Naive thymus-derived CD4-positive, alpha-beta T cell (primary cell): Measurements from ENCODE around the gene SSMEM1. TPM values are rescaled to one million over a fixed set of nuclear protein-coding genes. Genes with fewer than 3 reads are reported as not detected.
"Not testable (repeated sequence)": the region's sequence is repeated elsewhere in the genome, so short reads cannot be mapped to it uniquely, and the experiment has no call there.

Experiments
- ATAC-seq: fragments of 150-1000 bp; cut with Tn5 transposase; 2 replicates; pipeline ENCODE4 v1.10.0; 2021; ENCODE audit warnings: mild to moderate bottlenecking, moderate library complexity
- CTCF ChIA-PET: fragments of 350-600 bp; sonication (Branson Sonifier 250); formaldehyde crosslinking; loops from one replicate; lab custom pipeline; 2021; ENCODE audit warnings: antibody characterized with exemption; lab: Charles Lee
- POLR2A ChIA-PET: fragments of 350-600 bp; sonication (Branson Sonifier 250); formaldehyde crosslinking; loops from one replicate; lab custom pipeline; 2021; ENCODE audit warnings: antibody characterized with exemption, inconsistent platforms; lab: Charles Lee
- DNase-seq, 9 donors: peaks; one replicate each; pipeline versions ENCODE4 v3.0.0 to v3.0.0-alpha.2; 2020 to 2022; ENCODE audit warnings: mixed read lengths in 1 of 9
- H3K27ac ChIP-seq: one replicate; pipeline ENCODE4 v1.7.0; 2013; ENCODE audit warnings: mild to moderate bottlenecking, low read depth, low read length, moderate library complexity
- H3K27me3 ChIP-seq, 2 donors: one replicate each; pipeline ENCODE4 v1.7.0; 2013; ENCODE audit warnings: low read length in 2 of 2, mild to moderate bottlenecking in 2 of 2, moderate library complexity in 2 of 2; ENCODE audit not compliant: control insufficient read depth in 2 of 2, insufficient read depth in 2 of 2
- H3K36me3 ChIP-seq, 3 experiments: 1 replicate in 2 of 3; 2 replicates in 1 of 3; pipeline ENCODE4 v1.7.0; 2013; ENCODE audit warnings: low read length in 3 of 3, mild to moderate bottlenecking in 3 of 3, moderate library complexity in 1 of 3; ENCODE audit not compliant: insufficient read depth in 3 of 3, control insufficient read depth in 2 of 3
- H3K4me1 ChIP-seq, 2 donors: one replicate each; pipeline ENCODE4 v1.7.0; 2013; ENCODE audit warnings: low read length in 2 of 2, mild to moderate bottlenecking in 2 of 2, moderate library complexity in 1 of 2; ENCODE audit not compliant: control insufficient read depth in 2 of 2, insufficient read depth in 2 of 2
- H3K4me3 ChIP-seq: 2 replicates; pipeline ENCODE4 v1.7.0; 2013; ENCODE audit warnings: mild to moderate bottlenecking, low read length
- H3K9me3 ChIP-seq, 3 experiments: 1 replicate in 2 of 3; 2 replicates in 1 of 3; pipeline ENCODE4 v1.7.0; 2013; ENCODE audit warnings: low read length in 3 of 3; ENCODE audit not compliant: control insufficient read depth in 2 of 3
- H3K27ac Mint-ChIP-seq, 9 donors: one replicate each; pipeline ENCODE4 v1.8.0; 2020 to 2022; ENCODE audit warnings: mixed read lengths in 9 of 9, mild to moderate bottlenecking in 8 of 9, moderate library complexity in 5 of 9, inconsistent platforms in 2 of 9
- H3K27me3 Mint-ChIP-seq, 5 donors: one replicate each; pipeline ENCODE4 v1.8.0; 2021 to 2022; ENCODE audit warnings: mixed read lengths in 5 of 5, mild to moderate bottlenecking in 1 of 5
- H3K36me3 Mint-ChIP-seq, 5 donors: one replicate each; pipeline ENCODE4 v1.8.0; 2020 to 2022; ENCODE audit warnings: mixed read lengths in 5 of 5, mild to moderate bottlenecking in 3 of 5, inconsistent platforms in 1 of 5
- H3K4me1 Mint-ChIP-seq, 7 donors: one replicate each; pipeline ENCODE4 v1.8.0; 2020 to 2022; ENCODE audit warnings: mixed read lengths in 7 of 7, mild to moderate bottlenecking in 3 of 7, inconsistent platforms in 1 of 7
- H3K4me3 Mint-ChIP-seq, 10 donors: one replicate each; pipeline ENCODE4 v1.8.0; 2020 to 2022; ENCODE audit warnings: mild to moderate bottlenecking in 10 of 10, mixed read lengths in 10 of 10, moderate library complexity in 6 of 10, inconsistent platforms in 2 of 10
- H3K9me3 Mint-ChIP-seq, 11 donors: one replicate each; pipeline ENCODE4 v1.8.0; 2020 to 2022; ENCODE audit warnings: mixed read lengths in 11 of 11, mild to moderate bottlenecking in 4 of 11, inconsistent platforms in 1 of 11, moderate library complexity in 1 of 11
- intact Hi-C, 2 donors: fragments of 100-400 bp; cut with micrococcal nuclease; formaldehyde crosslinking; loops; one replicate each; pipeline ENCODE4 v1.15.1; 2023
- polyA plus RNA-seq, 2 donors: library from polyadenylated mRNA; unstranded; fragments of 300-500 nt; fragmentation: Illumina TruSeq; gene quantifications; one replicate each; pipeline ENCODE4 v1.2.3, GENCODE V29; 2021
- total RNA-seq, 6 experiments: library from RNA in 5 of 6; stranded (reverse) in 5 of 6; gene quantifications; 1 replicate in 5 of 6; 2 replicates in 1 of 6; pipeline ENCODE4 v1.2.3 and lab custom pipeline; 2021 to 2026

Gene SSMEM1
- total and polyA plus RNA-seq, 7 experiments from 2014 or later, result not detected

DNA sequence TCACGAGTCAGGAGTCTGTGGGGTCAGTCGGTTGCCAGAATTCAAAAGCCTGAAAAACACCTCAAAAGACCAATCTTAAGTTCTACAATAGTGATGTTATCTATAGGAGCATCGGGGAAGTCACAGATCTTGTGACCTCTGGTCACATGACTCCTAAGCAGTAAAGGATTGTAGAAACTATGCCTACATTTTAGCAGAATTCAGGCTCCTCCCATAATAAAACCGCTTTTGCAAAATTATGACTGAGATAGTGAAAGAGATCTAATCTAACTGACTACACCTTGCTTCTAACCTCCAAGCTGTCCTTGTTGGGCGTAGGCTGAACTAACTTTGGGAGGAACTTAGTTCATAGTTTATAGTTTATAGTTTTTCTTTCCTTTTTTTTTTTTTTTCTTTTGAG is 16.6 kb downstream of the SSMEM1 start:
- H3K36me3 ChIP-seq, result no peaks in the 10 kb centered on the region
- DNase-seq, result no peak
- ChIA-PET POLR2A (no interaction called here), CTCF (interaction anchor here (0.6 kb wide), 1 partner anchor 523 kb away, joined by 3 read pairs; no protein-coding TSS in a partner anchor)
- no peaks in the 10 kb centered on the region for H3K4me1 ChIP-seq
- no peak overlapping the region for H3K4me3 ChIP-seq
- no peak for ATAC-seq
- H3K4me1 Mint-ChIP-seq, result peaks cover 0 to 8% (median 0%) of the 10 kb centered on the region in 7 donors
- no peak overlapping the region for H3K27ac Mint-ChIP-seq
- peaks cover 0 to 9% (median 4%) of the 10 kb centered on the region in 5 donors for H3K27me3 Mint-ChIP-seq
- no peak overlapping the region for H3K4me3 Mint-ChIP-seq
- H3K27me3 ChIP-seq, result no peaks in the 10 kb centered on the region
- H3K9me3 ChIP-seq, result no peaks in the 10 kb centered on the region
- no peak overlapping the region for H3K27ac ChIP-seq
- H3K9me3 Mint-ChIP-seq, result no peaks in the 10 kb centered on the region
- no peaks in the 10 kb centered on the region for H3K36me3 Mint-ChIP-seq
- intact Hi-C loops, result no loop called here

DNA sequence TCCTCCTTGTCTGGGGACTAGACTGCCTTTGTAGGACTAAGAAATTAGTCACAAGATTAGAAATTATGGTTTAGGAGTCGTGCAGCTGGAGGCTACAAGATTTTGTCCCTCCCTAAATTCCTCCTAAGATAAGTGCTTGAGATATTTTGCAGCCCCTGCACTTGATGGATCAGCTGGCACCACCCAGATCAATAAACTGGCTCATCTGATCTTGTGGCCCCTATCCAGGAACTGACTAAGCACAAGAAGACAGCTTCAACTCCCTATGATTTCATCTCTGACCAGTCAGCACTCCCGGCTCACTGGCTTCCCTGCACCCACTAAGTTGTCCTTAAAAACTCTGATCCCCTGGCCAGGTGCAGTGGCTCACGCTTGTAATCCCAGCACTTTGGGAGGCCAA is 17.3 kb downstream of the SSMEM1 start:
- H3K27me3 Mint-ChIP-seq, POLR2A ChIA-PET, H3K4me3 ChIP-seq, H3K36me3 ChIP-seq, H3K36me3 Mint-ChIP-seq, intact Hi-C loops, H3K27ac Mint-ChIP-seq, H3K4me1 ChIP-seq, H3K9me3 ChIP-seq, H3K27ac ChIP-seq, H3K27me3 ChIP-seq, H3K9me3 Mint-ChIP-seq, DNase-seq, H3K4me3 Mint-ChIP-seq, H3K4me1 Mint-ChIP-seq, ATAC-seq: not testable (repeated sequence)
- CTCF ChIA-PET, result interaction anchor here (0.6 kb wide), 1 partner anchor 523 kb away, joined by 3 read pairs; no protein-coding TSS in a partner anchor

DNA sequence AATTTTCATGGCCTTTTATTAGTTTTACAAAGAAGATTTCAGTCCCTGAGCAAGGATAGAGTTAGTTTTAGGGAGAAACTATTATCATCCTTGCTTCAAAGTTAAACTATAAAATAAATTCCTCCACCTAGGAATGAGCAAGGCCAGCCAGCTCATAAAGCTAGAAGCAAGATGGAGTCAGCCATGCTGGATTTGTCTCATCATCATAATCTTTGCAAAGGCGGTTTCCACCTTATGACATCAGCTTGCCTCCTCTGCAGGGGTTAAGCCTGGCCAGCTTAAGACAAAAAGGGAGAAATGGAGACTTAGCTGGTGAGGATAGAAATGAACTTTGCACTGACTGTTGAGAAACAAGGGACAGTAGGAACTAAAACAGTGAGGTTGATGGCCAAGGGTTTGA is 18.7 kb downstream of the SSMEM1 start:
- H3K27ac Mint-ChIP-seq, result peak overlapping the region in 2 of 9 donors; percentile 3 to 18
- no peaks in the 10 kb centered on the region for H3K36me3 Mint-ChIP-seq
- ChIA-PET POLR2A (no interaction called here), CTCF (no interaction called here)
- Histone ChIP-seq H3K36me3 (no peaks in the 10 kb centered on the region), H3K27ac (no peak overlapping the region), H3K27me3 (no peaks in the 10 kb centered on the region), H3K9me3 (no peaks in the 10 kb centered on the region), H3K4me1 (no peaks in the 10 kb centered on the region), H3K4me3 (no peak overlapping the region)
- DNase-seq (no peak), ATAC-seq (no peak)
- peaks cover 0 to 6% (median 0%) of the 10 kb centered on the region in 5 donors for H3K27me3 Mint-ChIP-seq
- intact Hi-C loops, result no loop called here
- H3K4me1 Mint-ChIP-seq, result peaks cover 0 to 8% (median 0%) of the 10 kb centered on the region in 7 donors
- H3K9me3 Mint-ChIP-seq, result no peaks in the 10 kb centered on the region
- no peak overlapping the region for H3K4me3 Mint-ChIP-seq

DNA sequence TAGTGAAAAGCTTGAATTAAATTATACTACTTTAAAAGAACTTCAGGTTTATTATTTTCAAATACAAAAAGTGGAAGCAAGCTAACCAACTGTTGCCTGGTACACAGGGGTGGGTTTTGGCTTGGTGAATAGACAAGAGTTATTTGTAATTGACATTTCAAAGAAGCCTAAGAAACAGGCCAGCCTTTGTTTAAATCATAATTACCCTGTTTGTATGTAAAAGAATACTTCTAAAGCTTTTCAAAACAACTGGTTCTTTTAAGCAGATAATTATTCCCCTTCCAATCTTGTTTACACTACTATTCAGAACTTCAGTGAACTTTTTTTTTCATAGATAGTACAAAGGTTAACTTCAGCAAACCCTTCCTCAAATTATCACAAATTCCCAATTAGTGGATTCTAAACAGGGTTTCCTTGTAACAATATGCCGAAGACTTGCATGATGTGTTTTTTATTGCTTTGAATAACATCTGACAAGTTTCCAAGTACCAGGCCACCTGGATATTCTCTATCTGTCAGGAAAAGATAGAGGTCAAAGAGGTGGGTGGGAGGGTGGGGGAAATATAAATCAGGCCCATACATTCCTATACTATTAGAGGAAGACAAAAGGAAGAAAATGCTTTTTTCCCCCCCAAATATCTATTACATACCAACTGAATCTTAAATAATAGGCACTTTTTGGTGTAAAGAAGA is 20.4 kb downstream of the SSMEM1 start:
- intact Hi-C loops, result no loop called here
- Mint-ChIP-seq H3K4me3 (no peak overlapping the region), H3K27me3 (peaks cover 0 to 6% (median 0%) of the 10 kb centered on the region in 5 donors), H3K4me1 (peaks cover 0 to 8% (median 0%) of the 10 kb centered on the region in 7 donors), H3K36me3 (no peaks in the 10 kb centered on the region), H3K27ac (no peak overlapping the region), H3K9me3 (no peaks in the 10 kb centered on the region)
- no peaks in the 10 kb centered on the region for H3K36me3 ChIP-seq
- H3K27me3 ChIP-seq, result no peaks in the 10 kb centered on the region
- no peaks in the 10 kb centered on the region for H3K9me3 ChIP-seq
- ATAC-seq (no peak), DNase-seq (no peak)
- ChIA-PET POLR2A (interaction anchor here (0.7 kb wide), 1 partner anchor 387 kb away, joined by 3 read pairs; no protein-coding TSS in a partner anchor), CTCF (no interaction called here)
- no peak overlapping the region for H3K4me3 ChIP-seq
- H3K27ac ChIP-seq, result no peak overlapping the region
- H3K4me1 ChIP-seq, result no peaks in the 10 kb centered on the region

DNA sequence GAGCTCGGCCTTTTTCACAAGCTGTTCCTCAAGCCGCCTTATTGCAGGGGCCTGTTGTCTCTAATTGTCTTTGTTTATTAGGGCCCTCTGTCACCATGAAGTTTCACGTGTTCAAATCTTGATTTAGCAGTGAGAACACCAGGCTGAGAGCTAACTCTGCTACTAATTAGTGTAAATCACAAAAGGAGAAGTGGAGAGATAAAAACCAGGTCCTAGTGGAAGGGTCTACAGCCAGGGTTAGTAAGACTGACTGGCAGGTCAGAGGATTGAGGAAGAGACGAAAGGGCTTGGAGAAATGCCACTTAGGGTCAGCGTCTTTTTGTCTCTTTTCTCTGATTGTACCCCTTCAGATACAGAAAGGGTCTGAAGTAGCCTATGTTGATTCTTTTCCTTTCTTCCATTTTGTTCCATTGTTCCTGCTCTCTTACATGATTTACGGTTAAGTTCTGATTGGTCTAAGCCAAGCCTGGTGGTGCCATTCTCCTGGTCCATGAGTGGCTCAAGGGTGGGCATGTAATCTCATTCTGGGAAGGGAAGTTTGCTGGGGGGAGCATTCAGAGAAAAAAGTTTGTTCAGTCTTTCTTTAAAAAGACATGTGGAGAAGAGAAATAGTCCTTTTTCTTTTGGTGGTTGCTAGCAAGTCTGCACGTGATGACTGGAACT is 21.3 kb downstream of the SSMEM1 start:
- DNase-seq, result no peak
- no peaks in the 10 kb centered on the region for H3K4me1 ChIP-seq
- intact Hi-C loops, result no loop called here
- no peak for ATAC-seq
- Mint-ChIP-seq H3K9me3 (no peaks in the 10 kb centered on the region), H3K36me3 (no peaks in the 10 kb centered on the region), H3K27ac (no peak overlapping the region), H3K27me3 (peaks cover 0 to 6% (median 0%) of the 10 kb centered on the region in 5 donors), H3K4me1 (peaks cover 0 to 3% (median 0%) of the 10 kb centered on the region in 7 donors), H3K4me3 (no peak overlapping the region)
- H3K27ac ChIP-seq, result no peak overlapping the region
- no peaks in the 10 kb centered on the region for H3K9me3 ChIP-seq
- no peaks in the 10 kb centered on the region for H3K27me3 ChIP-seq
- ChIA-PET CTCF (no interaction called here), POLR2A (no interaction called here)
- no peak overlapping the region for H3K4me3 ChIP-seq
- H3K36me3 ChIP-seq, result no peaks in the 10 kb centered on the region

DNA sequence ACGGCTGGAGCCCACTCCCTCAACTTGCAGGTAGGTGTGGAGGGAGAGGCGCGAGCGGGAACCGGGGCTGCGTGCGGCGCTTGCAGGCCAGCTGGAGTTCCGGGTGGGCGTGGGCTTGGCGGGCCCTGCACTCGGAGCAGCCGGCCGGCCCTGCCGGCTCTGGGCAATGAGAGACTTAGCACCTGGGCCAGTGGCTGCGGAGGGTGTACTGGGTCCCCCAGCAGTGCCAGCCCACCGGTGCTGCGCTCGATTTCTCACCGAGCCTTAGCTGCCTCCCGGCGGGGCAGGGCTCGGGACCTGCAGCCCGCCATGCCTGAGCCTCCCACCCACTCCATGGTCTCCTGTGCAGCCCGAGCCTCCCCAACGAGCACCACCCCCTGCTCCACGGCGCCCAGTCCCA is 22.3 kb downstream of the SSMEM1 start:
- H3K4me3 Mint-ChIP-seq, H3K4me1 ChIP-seq, H3K27me3 Mint-ChIP-seq, H3K4me1 Mint-ChIP-seq, intact Hi-C loops, ATAC-seq, H3K9me3 Mint-ChIP-seq, H3K36me3 Mint-ChIP-seq, H3K27me3 ChIP-seq, H3K9me3 ChIP-seq, H3K4me3 ChIP-seq, POLR2A ChIA-PET, H3K27ac ChIP-seq, CTCF ChIA-PET, DNase-seq, H3K27ac Mint-ChIP-seq, H3K36me3 ChIP-seq: not testable (repeated sequence)
